ENCODE data around the gene EYS.
A peak's percentile ranks its signal among the peaks of the same experiment; 100 is the strongest.

EYS gene

DNA sequence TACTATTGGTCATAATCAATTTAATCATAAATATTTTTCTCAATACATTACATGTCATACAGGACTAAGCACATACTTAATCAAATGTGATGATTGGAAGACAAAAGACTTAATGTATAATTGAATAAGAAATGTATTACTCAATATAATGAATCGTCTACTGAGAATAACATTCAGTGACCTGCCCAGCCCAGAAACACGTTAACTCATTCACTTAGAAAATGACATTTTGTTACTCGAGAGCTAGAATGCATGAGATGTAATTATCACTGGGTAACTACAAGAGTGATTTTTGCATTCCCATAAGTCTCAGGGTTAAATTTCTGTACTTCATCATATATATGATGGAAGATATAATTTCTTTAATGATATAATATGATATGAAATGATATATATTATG is 444.8 kb downstream of the EYS start:
- Histone ChIP-seq H3K27me3 (replicated peaks; ENCODE audit: insufficient read depth, low read length) (no peaks in the 10 kb centered on the region), H3K4me3 (ENCODE audit: low read length) (no peak overlapping the region), H3K4me1 (ENCODE audit: low read length) (no peaks in the 10 kb centered on the region), H3K9ac (ENCODE audit: low read length) (no peak overlapping the region), H3F3A (ENCODE audit: insufficient read depth, low read length) (no peaks in the 10 kb centered on the region), H3K27ac (ENCODE audit: low read length) (no peak overlapping the region), H4K20me1 (ENCODE audit: insufficient read depth, low read length) (no peaks in the 10 kb centered on the region), H3K36me3 (replicated peaks; ENCODE audit: insufficient read depth, low read length) (no peaks in the 10 kb centered on the region), H3K4me2 (ENCODE audit: low read depth, low read length) (no peak overlapping the region), H3K9me2 (replicated peaks; ENCODE audit: insufficient read depth, low read length) (no peaks in the 10 kb centered on the region), H2AFZ (ENCODE audit: low read length) (no peak overlapping the region), H3K9me3 (replicated peaks; ENCODE audit: insufficient read depth, low read length) (no peaks in the 10 kb centered on the region), H3K79me2 (ENCODE audit: low read length) (no peaks in the 10 kb centered on the region)
- TF ChIP-seq EZH2phosphoT487 (IDR thresholded peaks at IDR 0.05; ENCODE audit: low read length) = no peak
- TF ChIP-seq CTCF (IDR thresholded peaks at IDR 0.05; ENCODE audit: low read length) = no peak
- TF ChIP-seq EZH2 (optimal IDR thresholded peaks at IDR 0.05; ENCODE audit: low read depth, low read length) = no peak
- DNase-seq = no peak

GRCh38 chr6:65259982-65260381 is 447.0 kb downstream of the EYS start:
- no peak for TF ChIP-seq CTCF (IDR thresholded peaks at IDR 0.05; ENCODE audit: low read length)
- no peak for TF ChIP-seq EZH2 (optimal IDR thresholded peaks at IDR 0.05; ENCODE audit: low read depth, low read length)
- no peak for TF ChIP-seq EZH2phosphoT487 (IDR thresholded peaks at IDR 0.05; ENCODE audit: low read length)
- H4K20me1 ChIP-seq (ENCODE audit: insufficient read depth, low read length) = no peaks in the 10 kb centered on the region
- no peaks in the 10 kb centered on the region for H3F3A ChIP-seq (ENCODE audit: insufficient read depth, low read length)
- no peaks in the 10 kb centered on the region for H3K36me3 ChIP-seq (replicated peaks; ENCODE audit: insufficient read depth, low read length)
- no peak overlapping the region for H3K4me2 ChIP-seq (ENCODE audit: low read depth, low read length)
- no peak overlapping the region for H3K9ac ChIP-seq (ENCODE audit: low read length)
- H3K27ac ChIP-seq (ENCODE audit: low read length) = no peak overlapping the region
- H3K79me2 ChIP-seq (ENCODE audit: low read length) = no peaks in the 10 kb centered on the region
- H3K4me1 ChIP-seq (ENCODE audit: low read length) = no peaks in the 10 kb centered on the region
- no peak for DNase-seq
- H3K4me3 ChIP-seq (ENCODE audit: low read length) = no peak overlapping the region
- H3K9me3 ChIP-seq (replicated peaks; ENCODE audit: insufficient read depth, low read length) = no peaks in the 10 kb centered on the region
- no peaks in the 10 kb centered on the region for H3K27me3 ChIP-seq (replicated peaks; ENCODE audit: insufficient read depth, low read length)
- H2AFZ ChIP-seq (ENCODE audit: low read length) = no peak overlapping the region
- no peaks in the 10 kb centered on the region for H3K9me2 ChIP-seq (replicated peaks; ENCODE audit: insufficient read depth, low read length)

DNA sequence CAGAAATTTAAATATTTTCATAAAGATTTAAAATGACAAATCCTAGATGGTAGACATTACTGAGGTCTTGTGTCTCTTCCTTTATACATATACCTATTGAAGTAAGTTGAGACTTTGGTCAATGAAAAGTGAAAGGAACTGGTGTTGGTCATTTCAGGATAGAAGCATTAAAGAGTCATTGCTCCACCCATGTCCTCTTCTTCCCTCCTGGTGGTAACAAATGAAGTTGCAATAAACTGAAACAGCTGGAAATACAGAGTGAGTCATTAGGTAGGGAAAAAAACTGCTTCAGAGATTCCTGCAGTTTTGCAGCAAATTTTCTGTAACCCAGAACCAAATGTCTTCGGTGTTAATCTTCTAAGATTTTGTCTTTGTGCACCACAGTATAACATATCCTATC is 448.0 kb downstream of the EYS start:
- Histone ChIP-seq H3K79me2 (ENCODE audit: low read length) (no peaks in the 10 kb centered on the region), H3K4me1 (ENCODE audit: low read length) (no peaks in the 10 kb centered on the region), H3K9me3 (replicated peaks; ENCODE audit: insufficient read depth, low read length) (no peaks in the 10 kb centered on the region), H3K4me3 (ENCODE audit: low read length) (no peak overlapping the region), H3K27me3 (replicated peaks; ENCODE audit: insufficient read depth, low read length) (no peaks in the 10 kb centered on the region), H3K27ac (ENCODE audit: low read length) (no peak overlapping the region), H4K20me1 (ENCODE audit: insufficient read depth, low read length) (no peaks in the 10 kb centered on the region), H3K9me2 (replicated peaks; ENCODE audit: insufficient read depth, low read length) (no peaks in the 10 kb centered on the region), H3K9ac (ENCODE audit: low read length) (no peak overlapping the region), H2AFZ (ENCODE audit: low read length) (no peak overlapping the region), H3K36me3 (replicated peaks; ENCODE audit: insufficient read depth, low read length) (no peaks in the 10 kb centered on the region), H3K4me2 (ENCODE audit: low read depth, low read length) (no peak overlapping the region), H3F3A (ENCODE audit: insufficient read depth, low read length) (no peaks in the 10 kb centered on the region)
- TF ChIP-seq EZH2 (optimal IDR thresholded peaks at IDR 0.05; ENCODE audit: low read depth, low read length) (no peak), EZH2phosphoT487 (IDR thresholded peaks at IDR 0.05; ENCODE audit: low read length) (no peak), CTCF (IDR thresholded peaks at IDR 0.05; ENCODE audit: low read length) (no peak)
- DNase-seq = peak; percentile 6

Data from MM.1S (cell line).